DMS 273 treated with DMSO at 0.1 percent for 48 hours (cell line): ENCODE results near the gene CENPI.
"Not testable (repeated sequence)": the region's sequence is repeated elsewhere in the genome, so short reads cannot be mapped to it uniquely, and the experiment has no call there.

Experiments
- DNase-seq: peaks from one replicate; lab custom pipeline; 2025; lab: John Stamatoyannopoulos, UW

Gene CENPI

GRCh38 chrX:101097546-101098453 lies at the start of gene CENPI:
CENPI (plus strand) TSS chrX:101098204; CDS start chrX:101101071, 2,867 bp downstream.
- DNase-seq = peak; percentile 77

- no peak for DNase-seq
Observed at GRCh38 chrX:101051153-101051548, 46.9 kb upstream of the CENPI start.

DNA sequence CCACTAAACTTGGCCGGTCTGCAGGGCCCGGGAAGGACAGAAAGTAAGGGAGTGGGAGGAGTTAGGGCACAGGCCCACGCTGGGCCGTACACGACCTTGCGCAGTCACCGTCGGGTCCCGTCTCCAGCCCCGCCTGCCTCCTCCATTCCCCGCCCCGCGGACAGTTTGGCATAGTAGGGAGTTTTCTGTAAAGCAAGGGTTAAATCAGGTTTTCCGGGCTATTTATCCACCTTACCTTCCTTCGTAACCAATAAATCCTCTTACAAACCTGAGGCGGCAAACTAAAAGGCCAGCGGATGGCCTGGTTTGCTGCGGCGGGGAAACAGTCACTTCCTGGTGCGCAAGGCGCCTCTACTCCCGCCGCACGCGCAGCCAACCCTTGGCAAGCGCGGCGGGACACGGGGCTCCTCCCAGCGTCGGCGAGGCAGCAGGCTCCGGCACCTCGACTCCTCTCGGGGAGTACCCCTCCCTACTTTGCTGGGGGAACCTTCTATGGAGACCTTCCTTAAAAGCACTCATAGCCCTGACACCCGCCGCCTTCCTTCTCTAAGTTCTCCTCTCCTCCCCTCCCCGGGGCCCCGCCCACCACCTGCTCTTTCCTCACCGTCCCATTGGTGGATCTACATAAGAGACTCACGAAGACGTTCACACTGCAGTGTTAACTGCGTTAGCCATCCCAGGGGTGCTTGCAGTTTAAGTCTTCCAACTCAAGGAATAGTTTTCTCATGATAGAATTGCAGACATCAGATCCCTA lies 46.3 kb upstream of the CENPI start, which contains the start of gene TRMT2B:
Gene TRMT2B, minus strand, starts transcription at position 563 of the 754 bp plus-strand sequence. CDS start 9,822 bp downstream, outside the sequence.
- DNase-seq = peak; percentile 55

DNA sequence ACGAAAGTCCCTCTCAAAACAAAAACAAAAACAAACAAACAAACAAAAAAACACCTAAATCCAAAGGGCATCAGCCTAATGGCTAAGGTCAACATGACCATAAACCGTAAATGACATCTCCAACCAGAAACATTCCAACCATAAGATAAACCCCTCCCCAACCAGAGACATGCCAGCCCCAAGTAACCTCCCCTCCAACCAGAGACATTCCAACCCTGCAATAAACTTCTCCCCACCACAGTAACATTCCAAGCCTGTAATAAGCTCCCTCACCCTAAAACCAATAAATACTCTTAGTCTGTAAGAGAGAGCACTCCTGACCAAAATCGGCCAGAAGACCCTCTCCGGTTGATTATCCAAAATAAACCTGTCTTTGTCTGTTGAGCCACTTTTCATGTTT lies 41.5 kb upstream of the CENPI start:
- DNase-seq = not testable (repeated sequence)

DNA sequence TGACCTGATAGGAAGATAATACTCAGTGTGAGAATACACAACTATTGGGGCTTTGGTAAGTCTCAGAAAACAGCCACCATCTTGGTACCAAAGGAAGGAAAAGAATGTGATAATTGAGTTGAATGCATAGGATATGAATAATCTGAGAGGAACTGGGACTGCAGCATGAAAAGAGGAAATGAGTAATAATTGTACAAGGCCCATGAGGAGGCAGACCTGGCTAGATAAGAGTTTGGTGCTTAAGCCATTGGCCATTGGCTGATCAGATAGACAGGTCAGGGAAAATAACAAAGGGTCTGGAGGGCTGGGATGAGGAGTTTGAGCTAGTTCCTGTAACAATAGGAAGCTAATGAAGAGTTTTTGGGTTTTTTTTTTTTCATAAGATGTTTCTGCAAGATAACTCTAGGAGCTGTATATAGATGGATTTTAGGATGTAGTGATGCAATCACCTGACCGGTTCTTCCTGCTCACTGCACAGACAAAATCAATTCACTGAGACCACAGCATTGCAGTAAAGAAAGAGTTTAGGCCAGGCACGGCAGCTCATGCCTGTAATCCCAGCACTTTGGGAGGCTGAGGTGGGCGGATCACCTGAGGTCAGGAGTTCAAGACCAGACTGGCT lies 40.8 kb upstream of the CENPI start:
- no peak for DNase-seq

DNA sequence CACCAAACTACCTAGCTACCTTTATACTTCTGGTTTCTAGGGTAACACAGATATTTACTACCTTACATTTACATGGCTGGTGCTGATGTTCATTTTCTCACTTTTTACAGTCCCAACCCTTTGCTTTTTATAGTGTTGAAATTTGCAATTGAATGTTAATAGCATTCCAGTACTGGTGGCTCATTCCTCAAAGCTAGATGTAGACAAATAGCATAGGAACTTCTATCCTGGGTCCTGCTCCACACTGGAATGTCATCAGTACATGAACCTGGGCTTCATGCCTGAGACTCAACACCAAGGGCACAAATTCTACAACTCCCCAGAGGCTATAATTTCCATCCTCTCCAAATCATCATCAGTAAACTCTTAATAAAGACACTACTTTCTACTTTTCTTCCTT lies 35.8 kb upstream of the CENPI start:
- no peak for DNase-seq

GRCh38 chrX:101071582-101071981 lies 26.4 kb upstream of the CENPI start:
- no peak for DNase-seq

DNA sequence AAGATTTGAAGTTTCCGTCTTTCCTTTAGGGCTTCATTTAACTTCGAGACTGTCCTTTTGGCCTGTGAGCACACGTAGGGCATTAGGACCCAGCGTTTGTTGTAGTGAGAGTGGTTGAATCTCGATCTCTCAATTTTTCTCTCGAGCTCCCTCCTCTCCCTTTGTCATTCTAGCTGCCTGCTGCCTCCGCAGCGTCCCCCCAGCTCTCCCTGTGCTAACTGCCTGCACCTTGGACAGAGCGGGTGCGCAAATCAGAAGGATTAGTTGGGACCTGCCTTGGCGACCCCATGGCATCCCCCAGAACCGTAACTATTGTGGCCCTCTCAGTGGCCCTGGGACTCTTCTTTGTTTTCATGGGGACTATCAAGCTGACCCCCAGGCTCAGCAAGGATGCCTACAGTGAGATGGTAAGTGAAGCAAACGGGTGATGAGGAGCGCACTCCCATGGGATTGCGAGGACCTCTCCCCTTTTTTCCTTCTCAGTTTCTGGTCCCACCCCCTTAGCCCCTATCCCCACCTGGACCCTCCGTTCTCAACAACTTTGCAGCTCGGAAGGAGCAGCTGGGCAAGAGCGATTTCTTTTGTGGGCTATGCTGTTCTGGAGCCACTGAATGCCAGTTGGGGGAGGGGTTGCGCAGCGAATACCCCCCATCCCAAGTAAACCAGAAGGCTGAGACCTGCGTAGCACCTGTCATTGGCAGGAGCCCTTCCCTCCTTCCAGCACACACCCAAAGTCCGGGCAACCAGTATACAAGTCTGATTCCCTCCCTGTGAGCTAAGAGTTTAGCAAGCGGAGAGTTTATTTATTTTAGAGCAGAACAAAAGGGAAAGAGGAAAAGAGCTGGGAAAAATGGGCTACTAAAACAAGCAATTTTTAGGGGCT lies 19.0 kb upstream of the CENPI start, which contains the start of gene TMEM35A:
Gene TMEM35A, plus strand, starts transcription at position 164 of the 883 bp plus-strand sequence. Its CDS starts 124 bp downstream, at position 288.
- DNase-seq = no peak

DNA sequence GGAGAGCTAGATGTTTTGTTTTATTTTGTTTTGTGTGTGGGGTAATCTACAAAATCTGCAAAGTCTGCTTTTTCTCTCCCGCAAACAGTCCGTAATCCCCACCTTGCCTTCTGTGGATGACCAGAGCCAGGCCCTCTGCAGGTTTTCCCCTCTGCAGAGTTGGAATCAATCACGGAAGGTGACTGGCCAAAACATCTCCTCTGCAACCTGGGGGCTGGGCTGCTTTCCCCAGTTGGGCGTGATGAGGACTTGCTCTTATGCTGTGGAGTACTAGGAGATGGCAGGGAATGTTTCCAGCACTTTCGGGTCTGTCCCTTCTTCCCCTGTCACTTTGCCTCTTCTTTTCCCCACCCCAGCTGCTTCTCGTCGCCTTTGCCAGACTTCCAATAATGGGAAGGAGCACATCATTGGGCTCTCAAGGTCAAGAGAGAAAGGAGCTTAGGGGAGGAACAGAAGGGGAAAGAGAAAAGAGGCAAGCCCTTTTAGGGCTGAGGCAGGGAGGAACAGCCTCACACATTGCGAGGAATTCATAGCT lies 18.2 kb upstream of the CENPI start:
- no peak for DNase-seq

GRCh38 chrX:101080326-101081124 lies 17.5 kb upstream of the CENPI start:
- DNase-seq = no peak

DNA sequence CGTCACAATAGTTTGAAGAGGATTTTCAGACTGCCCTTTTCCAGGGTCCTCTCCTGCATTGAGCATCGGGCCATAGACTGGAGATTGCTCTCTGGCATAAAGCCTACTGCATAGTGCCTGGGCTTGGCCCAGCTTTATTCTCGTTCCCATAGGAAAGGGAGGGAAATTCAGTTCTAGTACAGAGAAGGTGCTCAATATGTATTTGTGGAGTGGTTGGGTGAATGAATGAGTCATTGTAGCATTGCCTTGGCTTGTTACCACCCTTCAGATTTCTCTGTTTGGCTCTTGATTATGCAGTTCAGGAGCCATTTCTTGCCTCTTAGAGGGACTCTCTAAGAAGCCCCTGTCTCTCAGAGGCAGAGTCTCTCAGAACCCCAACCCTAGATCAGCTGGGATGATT lies 16.8 kb upstream of the CENPI start:
- no peak for DNase-seq

DNA sequence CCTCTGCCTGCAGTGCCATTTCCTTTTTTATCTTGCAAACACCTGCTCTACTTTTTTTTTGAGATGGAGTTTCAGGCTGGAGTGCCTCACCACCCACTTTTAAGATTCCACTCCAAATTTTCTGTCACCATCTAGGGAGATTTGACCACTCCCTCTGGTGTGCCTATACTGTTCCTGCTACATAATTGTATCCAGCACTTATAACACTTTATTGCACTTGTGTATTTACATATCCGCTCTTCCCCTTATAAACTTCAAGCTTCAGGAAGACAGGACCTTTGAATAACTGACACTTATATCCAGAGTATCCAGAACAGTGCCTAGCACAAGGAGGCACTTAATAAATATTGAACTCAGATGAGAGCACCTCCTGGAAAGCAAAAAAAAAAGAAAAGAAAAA lies 6.2 kb upstream of the CENPI start:
- DNase-seq = no peak

DNA sequence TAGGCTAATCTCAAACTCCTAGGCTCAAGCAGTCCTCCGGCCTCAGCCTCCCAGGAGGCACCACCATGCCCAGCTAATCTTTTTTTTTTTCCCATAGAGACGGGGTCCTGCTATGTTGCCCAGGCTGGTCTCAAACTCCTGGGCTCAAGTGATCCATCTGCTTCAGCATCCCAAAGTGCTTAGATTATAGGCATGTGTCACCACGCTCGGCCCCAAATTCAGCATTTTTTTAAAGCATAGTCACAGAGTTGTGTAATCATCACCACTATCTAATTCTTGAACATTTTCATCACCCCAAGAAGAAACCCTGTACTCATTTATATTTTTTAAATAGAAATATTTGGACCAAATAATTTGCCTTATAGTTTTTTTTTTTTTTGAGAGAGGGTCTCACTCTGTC lies 10.3 kb downstream of the CENPI start:
- DNase-seq = no peak

- no peak for DNase-seq
Observed at GRCh38 chrX:101117701-101118100, 19.7 kb downstream of the CENPI start.

GRCh38 chrX:101136235-101136634 lies 38.2 kb downstream of the CENPI start:
- no peak for DNase-seq
